GM18907 (cell line): ENCODE data around the gene ATL1.
A peak's percentile ranks its signal among the peaks of the same experiment; 100 is the strongest.
"Not testable (repeated sequence)": the region's sequence is repeated elsewhere in the genome, so short reads cannot be mapped to it uniquely, and the experiment has no call there.

Source experiments
- ATAC-seq: cut with Tn5 transposase; IDR thresholded peaks from one replicate; pipeline ENCODE4 v1.9.1; 2021; ENCODE audit warnings: mild to moderate bottlenecking, moderate library complexity; ENCODE audit not compliant: unreplicated experiment

The ATL1 gene

DNA sequence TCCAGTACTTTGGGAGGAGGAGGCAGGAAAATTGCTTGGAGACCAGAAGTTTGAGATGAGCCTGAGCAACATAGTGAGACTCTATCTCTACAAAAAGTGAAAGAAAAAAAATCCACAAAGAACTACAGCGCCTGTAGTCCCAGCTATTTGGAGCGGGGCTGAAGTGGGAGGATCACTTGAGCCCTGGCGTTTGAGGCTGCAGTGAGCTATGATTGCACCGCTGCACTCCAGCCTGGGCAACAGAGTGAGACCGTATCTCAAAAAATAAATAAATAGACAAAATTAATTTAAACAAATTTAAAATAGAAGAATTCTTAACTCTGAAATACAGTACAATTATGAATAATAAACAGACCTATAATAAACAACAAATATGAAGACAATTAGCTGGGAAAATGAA is 40.9 kb downstream of the ATL1 start:
- ATAC-seq, result no peak

GRCh38 chr14:50601394-50601793 is 41.4 kb downstream of the ATL1 start:
- ATAC-seq, result no peak

DNA sequence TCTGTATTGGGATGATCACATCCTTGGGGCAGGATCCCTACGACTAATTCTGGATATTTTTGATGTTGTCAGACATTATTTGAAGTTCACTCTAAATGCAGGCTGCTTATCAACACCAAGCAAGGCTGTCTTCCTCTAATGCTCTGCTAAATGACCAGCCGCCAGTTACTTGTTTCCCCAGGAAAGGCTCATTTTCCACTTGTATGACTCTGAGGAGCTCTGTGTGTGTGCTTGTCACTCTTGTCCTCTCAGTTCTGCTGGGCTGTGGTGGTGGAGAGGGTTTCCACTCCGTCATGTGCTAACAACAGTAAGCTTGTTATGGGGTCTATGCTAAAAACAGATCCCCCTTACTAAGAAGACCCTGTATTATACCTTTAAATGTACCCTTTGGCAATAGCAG is 42.1 kb downstream of the ATL1 start:
- no peak for ATAC-seq

GRCh38 chr14:50603565-50603964 is 43.6 kb downstream of the ATL1 start:
- ATAC-seq, result no peak

GRCh38 chr14:50605766-50606165 is 45.8 kb downstream of the ATL1 start:
- ATAC-seq, result no peak

GRCh38 chr14:50606468-50606867 is 46.5 kb downstream of the ATL1 start:
- no peak for ATAC-seq

- no peak for ATAC-seq
Measured at GRCh38 chr14:50607181-50607580, 47.2 kb downstream of the ATL1 start.

DNA sequence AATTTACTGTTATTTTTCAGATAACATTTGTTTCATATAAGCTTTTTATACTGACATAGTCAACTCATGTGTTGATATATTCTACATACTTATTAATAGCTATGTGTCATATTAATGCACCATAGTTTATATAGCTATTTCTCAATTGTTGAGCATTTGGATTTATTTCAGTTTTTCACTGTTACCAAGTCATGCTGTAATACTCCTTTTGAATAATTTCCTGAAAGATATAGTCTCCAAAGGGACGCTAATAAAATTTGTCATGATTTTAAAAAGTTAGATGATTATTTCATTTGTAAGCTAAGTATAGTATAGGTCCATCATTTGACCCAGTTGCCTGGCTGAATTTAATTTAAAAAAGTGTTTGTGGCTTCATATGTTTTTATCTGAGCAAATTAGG is 47.8 kb downstream of the ATL1 start:
- ATAC-seq, result no peak

- no peak for ATAC-seq
Measured at GRCh38 chr14:50608302-50608851, 48.4 kb downstream of the ATL1 start.

DNA sequence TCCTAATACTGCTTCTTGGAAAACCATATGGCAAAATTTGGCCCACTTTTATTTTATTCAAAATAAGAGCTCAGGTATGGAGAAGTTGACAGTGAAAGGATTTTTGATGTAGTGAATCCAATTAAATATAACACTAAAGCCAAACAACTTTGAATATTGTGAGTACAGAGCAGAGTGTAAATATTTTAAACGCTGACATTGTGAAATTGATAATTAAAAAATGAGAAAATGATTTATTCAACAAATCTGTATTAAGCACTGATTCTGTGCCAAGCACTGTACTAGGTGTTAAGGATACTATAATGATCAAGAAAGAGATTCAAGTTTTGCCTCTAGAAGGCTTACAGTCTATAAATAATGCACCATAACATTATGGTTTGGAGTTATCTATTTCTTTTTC is 50.5 kb downstream of the ATL1 start:
- no peak for ATAC-seq

DNA sequence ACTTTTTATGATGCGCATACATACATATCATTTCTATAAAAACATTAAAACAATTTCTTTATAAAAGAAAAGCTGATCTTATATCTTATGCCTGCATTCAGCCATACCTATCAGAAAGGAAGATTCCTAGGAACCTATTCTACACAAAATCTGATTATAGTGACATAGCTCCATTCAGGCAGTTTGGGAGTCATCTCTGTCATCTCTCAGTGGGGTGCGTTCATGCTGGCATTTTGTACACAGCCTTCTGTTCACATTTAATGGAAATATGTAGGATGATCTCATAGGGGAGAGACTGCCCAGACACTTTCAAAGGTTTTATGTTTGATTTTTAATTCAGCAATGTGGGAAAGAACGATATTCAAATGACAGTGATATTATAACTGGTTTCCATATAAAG is 52.9 kb downstream of the ATL1 start:
- ATAC-seq, result no peak

DNA sequence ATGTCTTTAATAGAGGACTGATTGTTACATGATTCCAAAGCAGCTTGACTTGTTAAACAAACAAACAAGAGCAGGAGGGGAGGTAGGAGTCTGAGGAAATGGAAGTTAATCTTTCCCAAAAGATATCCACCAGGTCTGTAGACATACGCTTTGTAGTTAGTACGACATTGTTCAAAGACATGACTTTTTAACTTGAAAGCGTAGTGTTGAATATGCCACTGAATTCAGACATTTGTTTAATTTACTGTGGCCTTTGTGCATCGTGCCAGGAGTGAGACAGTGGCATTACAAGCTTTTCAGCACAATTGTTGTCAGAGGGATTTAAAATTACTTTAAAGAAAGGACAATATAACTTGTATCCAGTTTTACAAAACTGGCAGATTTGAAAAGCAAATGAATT is 55.1 kb downstream of the ATL1 start:
- ATAC-seq, result no peak

DNA sequence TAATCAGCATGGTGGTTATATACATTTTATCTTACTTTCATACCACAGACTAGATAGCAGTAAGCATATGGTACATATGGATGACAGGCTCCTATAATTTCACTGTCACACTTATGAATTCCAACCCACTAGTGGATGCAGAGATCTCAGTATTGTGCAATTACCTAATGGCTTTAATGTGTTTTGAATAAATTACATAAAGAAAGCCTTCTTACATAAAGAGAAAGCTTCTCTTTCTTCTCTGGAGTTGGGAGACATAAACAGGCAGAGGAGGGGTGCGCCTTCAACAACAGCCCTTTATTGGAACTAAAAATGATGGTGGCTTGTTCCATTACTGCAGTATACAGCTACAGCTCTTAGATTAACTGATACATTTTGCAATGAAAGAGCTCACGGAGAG is 55.6 kb downstream of the ATL1 start:
- ATAC-seq, result no peak

- ATAC-seq, result no peak
Measured at GRCh38 chr14:50616275-50616674, 56.3 kb downstream of the ATL1 start.

- no peak for ATAC-seq
Measured at GRCh38 chr14:50619569-50620141, 59.7 kb downstream of the ATL1 start.

GRCh38 chr14:50620341-50620740 is 60.4 kb downstream of the ATL1 start:
- no peak for ATAC-seq

DNA sequence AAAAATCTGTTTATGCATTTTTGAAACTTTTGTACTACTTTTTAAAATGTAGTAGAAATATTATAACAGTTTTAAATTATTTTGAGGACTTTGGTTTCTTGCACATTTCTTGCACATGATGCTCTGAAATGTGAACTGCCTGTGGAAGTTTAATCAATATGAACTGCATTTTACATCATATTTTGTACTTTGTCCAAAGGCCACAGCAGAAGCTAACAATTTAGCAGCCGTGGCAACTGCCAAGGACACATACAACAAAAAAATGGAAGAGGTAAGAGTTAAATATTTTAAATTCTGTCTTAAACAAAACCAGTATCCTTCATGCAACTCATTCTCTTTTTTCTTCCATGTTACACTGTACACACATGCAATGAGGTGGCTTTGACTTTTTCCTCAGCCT is 63.0 kb downstream of the ATL1 start:
- ATAC-seq, result no peak

DNA sequence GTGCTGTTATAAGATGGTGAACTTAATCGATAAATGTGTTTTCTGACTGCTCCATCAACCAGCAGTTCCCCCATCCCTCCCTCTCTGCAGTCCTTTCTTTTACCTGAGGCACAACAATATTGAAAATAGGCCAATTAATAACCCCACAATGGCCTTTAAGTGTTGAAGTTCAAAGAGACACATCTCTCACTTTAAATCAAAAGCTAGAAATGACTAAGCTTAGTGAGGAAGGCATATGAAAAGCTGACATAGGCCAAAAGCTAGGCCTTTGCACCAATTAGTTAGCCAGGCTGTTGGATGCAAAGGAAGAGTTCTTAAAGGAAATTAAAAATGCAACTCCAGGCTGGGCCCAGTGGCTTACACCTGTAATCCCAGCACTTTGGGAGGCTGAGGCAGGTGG is 64.5 kb downstream of the ATL1 start:
- ATAC-seq, result no peak

DNA sequence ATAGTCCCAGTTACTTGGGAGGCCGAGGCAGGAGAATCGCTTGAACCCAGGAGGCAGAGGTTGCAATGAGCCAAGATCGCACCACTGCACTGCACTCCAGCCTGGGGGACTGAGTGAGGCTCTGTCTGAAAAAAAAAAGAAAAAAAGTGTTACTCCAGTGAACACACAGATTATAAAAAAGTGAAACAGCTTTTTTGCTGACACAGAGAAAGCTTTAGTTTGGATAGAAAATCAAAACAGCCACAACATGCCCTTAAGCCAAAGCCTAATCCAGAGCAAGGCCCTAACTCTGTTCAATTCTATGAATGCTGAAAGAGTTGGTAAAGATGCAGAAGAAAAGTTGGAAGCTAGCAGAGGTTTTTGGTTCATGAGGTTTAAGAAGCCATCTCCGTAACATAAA is 65.0 kb downstream of the ATL1 start:
- not testable (repeated sequence) for ATAC-seq

- ATAC-seq, result no peak
Measured at GRCh38 chr14:50631408-50631821, 71.5 kb downstream of the ATL1 start.

DNA sequence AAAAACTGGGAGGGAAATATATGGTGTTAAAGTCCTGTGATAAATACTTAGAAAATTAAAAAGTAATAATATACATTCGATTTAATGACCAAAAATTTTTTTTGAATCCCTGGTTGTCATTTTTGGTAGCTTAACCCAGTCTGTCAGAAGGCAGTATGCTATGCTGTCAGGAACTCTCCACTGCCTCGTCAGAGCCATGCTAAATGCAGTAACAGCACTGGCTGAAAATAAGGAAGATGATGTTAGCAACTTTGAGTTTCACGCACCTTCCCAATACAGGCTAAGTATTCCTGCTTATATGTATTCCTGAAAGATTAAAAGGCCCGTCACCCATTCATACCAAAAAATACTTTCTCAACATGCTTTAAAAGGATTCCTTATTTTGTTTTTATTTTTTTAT is 74.0 kb downstream of the ATL1 start:
- no peak for ATAC-seq

GRCh38 chr14:50635141-50635540 is 75.2 kb downstream of the ATL1 start:
- no peak for ATAC-seq

DNA sequence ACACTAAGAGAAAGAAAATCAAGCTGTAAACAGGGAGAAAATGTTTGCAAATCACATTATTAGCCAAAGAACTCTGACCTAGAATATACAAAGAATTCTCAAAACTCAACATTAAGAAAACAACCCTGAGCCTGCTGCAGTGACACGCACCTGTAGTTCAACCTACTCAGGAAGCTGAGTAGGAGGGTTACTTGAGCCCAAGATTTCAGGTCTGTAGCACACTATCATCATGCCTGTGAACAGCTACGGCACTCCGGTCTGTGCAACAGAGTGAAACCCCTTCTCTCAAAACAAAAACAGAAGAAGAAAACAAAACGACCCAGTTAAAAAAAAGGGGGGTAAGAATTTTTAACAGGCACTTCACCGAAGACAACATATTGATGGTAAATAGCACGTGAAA is 87.3 kb downstream of the ATL1 start:
- peak; percentile 81 for ATAC-seq
